Stimulated activated naive B cell treated with anti-CD40 and anti-IgM and Interleukin-4, amounts not matched to agents 10 μg/mL and 1 μg/mL and 100 μg/mL, for 72 hours (primary cell): Measurements from ENCODE around the gene CFAP46.
"Not testable (repeated sequence)": the region's sequence is repeated elsewhere in the genome, so short reads cannot be mapped to it uniquely, and the experiment has no call there.

Source experiments
- ATAC-seq, 2 donors: fragments of 150-1000 bp; cut with Tn5 transposase; replicated peaks; 2 replicates each; pipeline ENCODE4 v1.10.0; 2021; ENCODE audit warnings: moderate library complexity in 1 of 2
- DNase-seq: peaks from one replicate; pipeline ENCODE4 v3.0.0; 2021
- H3K27ac Mint-ChIP-seq: one replicate; pipeline ENCODE4 v1.8.0; 2022; ENCODE audit warnings: mild to moderate bottlenecking, mixed read lengths
- H3K27me3 Mint-ChIP-seq, 2 donors: one replicate each; pipeline ENCODE4 v1.8.0; 2022; ENCODE audit warnings: mixed read lengths in 2 of 2
- H3K36me3 Mint-ChIP-seq, 2 donors: one replicate each; pipeline ENCODE4 v1.8.0; 2022; ENCODE audit warnings: mixed read lengths in 2 of 2, mild to moderate bottlenecking in 1 of 2
- H3K4me1 Mint-ChIP-seq, 2 donors: one replicate each; pipeline ENCODE4 v1.8.0; 2022; ENCODE audit warnings: mixed read lengths in 2 of 2, mild to moderate bottlenecking in 1 of 2
- H3K4me3 Mint-ChIP-seq, 2 donors: one replicate each; pipeline ENCODE4 v1.8.0; 2022; ENCODE audit warnings: mild to moderate bottlenecking in 2 of 2, mixed read lengths in 2 of 2, moderate library complexity in 1 of 2
- H3K9me3 Mint-ChIP-seq, 2 donors: one replicate each; pipeline ENCODE4 v1.8.0; 2022; ENCODE audit warnings: mixed read lengths in 2 of 2, mild to moderate bottlenecking in 1 of 2

Gene CFAP46

DNA sequence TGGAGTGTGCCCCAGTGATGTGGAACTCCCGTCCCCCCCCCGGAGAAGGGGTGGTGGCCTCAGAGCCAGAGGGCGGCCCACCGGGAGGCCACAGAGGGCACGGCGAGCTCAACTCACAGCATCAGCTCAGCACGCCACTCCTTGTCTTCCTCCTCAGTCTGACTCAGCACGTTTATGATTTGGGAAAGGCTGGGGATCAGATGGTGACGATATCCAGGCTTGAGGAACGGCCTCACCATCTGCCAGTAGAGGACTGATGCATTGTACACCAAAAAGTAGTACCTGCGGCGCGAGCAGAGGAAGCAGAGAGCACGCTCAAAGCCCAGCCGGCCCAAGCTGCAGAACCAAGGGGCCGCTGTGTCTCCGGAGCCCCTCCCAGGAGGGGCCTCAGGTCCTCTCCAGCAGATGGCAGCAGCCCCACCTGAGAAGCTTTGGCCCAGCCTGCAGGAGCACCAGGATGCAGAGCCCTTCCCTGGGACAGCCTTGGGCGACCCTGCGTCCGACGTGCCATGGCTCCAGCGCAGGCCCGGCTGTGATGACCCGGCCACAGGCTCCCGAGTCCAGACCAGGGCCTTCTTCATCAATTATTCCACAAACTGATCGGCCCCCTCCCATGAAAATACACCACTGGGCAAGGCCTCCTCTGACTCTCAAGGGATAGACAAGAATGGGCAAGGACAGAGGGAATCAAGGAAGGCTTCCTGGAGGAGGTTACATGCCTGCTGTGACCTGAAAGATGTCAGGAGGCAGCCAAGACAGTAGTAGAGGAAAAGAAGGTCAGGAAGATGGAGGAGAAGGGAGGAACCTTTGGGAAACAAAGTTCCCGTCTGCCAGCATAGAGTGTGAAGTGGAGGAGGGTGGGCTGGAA lies 3.7 kb downstream of the CFAP46 start:
- Mint-ChIP-seq H3K27me3 (peaks cover 37 to 53% of the 10 kb centered on the region in 2 donors), H3K9me3 (no peaks in the 10 kb centered on the region), H3K36me3 (no peaks in the 10 kb centered on the region), H3K4me3 (no peak overlapping the region), H3K4me1 (peaks cover 31 to 47% of the 10 kb centered on the region in 2 donors), H3K27ac (no peak overlapping the region)
- ATAC-seq, result no peak
- no peak for DNase-seq

DNA sequence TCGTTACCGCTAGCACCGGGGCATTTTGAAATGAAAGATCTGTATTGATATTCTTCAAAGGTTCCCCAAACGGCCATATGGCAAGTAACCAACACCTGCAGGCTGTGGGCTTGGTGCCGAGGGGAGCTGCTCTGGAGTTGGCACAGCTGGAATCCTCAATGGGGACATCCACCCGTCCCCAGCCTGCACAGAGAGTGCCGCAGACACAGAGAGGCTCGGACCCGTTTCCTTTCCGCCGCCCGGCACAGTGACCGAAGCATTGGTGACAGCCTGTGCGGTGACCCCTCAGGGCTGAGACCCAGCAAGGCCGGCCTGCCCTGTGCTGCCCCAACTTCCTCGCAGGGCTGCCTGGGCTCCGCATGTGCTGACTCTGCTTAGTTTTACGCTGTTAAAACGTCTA lies 4.5 kb downstream of the CFAP46 start:
- no peak overlapping the region for H3K4me3 Mint-ChIP-seq
- ATAC-seq (no peak), DNase-seq (no peak)
- H3K27me3 Mint-ChIP-seq, result peaks cover 35 to 50% of the 10 kb centered on the region in 2 donors
- peaks cover 30 to 45% of the 10 kb centered on the region in 2 donors for H3K4me1 Mint-ChIP-seq
- H3K27ac Mint-ChIP-seq, result no peak overlapping the region
- H3K36me3 Mint-ChIP-seq, result no peaks in the 10 kb centered on the region
- H3K9me3 Mint-ChIP-seq, result no peaks in the 10 kb centered on the region

- DNase-seq (no peak), ATAC-seq (no peak)
- Mint-ChIP-seq H3K36me3 (peaks cover 0 to 13% of the 10 kb centered on the region in 2 donors), H3K4me3 (no peak overlapping the region), H3K27ac (no peak overlapping the region), H3K27me3 (peaks cover 13 to 21% of the 10 kb centered on the region in 2 donors), H3K9me3 (peaks cover 11 to 13% of the 10 kb centered on the region in 2 donors), H3K4me1 (peaks cover 27 to 36% of the 10 kb centered on the region in 2 donors)
Observed at GRCh38 chr10:132934953-132935352, 7.4 kb downstream of the CFAP46 start.

DNA sequence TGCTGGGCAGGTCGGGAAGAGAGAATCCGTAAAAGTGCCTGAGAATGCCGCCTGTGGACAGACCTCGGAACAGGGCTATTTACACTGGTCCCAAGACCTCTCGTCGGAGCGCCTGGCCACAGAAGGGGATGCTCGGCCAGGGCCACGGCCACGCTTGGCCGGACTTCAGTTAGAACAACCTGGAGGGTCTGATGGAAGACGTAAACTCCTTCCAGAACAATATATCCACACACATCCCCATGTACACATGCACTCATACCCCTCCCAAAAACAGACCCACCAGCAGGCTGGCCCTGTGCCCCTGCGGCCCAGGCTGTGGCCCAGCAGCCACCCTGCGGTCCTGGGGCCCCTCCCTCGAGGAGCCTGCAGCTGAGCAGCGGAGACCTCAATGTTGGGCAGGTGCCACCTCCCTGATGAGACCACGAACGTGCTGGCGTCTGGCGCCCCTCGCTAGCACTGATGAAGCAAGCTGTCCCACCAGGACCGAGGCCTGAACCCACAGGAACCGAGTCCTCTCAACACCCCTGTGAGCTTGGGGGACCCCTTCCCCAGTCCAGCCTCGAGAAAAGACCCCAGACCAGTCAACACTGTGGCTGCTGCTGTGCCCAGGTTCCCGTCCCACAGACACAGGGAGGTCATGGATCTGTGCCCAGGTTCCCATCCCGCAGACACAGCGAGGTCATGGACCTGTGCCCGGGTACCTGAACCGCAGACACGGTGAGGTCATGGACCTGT lies 8.9 kb downstream of the CFAP46 start:
- DNase-seq (no peak), ATAC-seq (no peak)
- no peak overlapping the region for H3K27ac Mint-ChIP-seq
- peaks cover 21 to 31% of the 10 kb centered on the region in 2 donors for H3K4me1 Mint-ChIP-seq
- no peak overlapping the region for H3K4me3 Mint-ChIP-seq
- peaks cover 0 to 13% of the 10 kb centered on the region in 2 donors for H3K36me3 Mint-ChIP-seq
- peaks cover 0 to 6% of the 10 kb centered on the region in 2 donors for H3K27me3 Mint-ChIP-seq
- H3K9me3 Mint-ChIP-seq, result peaks cover 11 to 16% of the 10 kb centered on the region in 2 donors

DNA sequence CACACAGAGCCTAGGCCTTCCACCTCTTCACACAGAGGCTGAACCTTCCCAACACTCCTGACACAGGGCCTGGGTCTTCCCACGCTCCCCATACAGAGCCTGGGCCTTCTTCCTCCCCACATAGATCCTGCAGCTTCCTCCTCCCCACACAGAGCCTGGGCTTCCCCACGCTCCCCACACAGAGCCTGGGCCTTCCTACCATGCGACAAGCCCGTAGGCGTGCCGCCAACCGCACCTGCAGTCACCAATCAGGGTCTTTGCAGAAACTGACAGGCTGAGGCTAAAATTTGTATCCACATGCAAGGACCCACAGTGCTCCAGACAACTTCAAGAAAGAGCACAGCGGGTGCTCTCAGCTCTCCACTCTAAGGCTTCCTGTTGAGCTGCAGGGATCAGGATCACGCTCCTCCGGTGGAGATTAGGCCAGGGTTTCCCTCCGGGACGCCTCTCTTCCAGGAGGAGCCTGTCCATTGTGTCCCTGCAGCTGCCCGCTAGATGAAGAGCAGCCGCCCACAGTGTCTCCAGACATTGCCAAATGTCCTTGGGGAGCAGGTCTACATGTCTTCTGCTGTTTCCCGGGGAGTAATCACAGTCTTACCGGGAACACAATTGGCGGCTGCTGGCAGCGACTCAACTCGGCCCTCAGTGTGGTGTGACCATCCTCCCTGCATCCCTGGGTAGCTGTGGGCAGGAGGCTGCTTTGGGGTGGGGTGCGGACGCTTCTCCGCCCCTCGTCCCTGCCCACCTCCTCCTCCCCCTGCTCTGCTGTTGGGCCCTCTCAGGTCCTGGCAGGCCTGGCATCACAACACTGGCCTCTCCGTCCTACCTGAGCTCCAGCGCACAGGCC lies 9.7 kb downstream of the CFAP46 start:
- Mint-ChIP-seq H3K27ac (peak overlapping the region; percentile 90), H3K4me1 (peaks cover 21 to 28% of the 10 kb centered on the region in 2 donors), H3K9me3 (peaks cover 11 to 16% of the 10 kb centered on the region in 2 donors), H3K4me3 (no peak overlapping the region), H3K36me3 (peaks cover 0 to 13% of the 10 kb centered on the region in 2 donors), H3K27me3 (no peaks in the 10 kb centered on the region)
- ATAC-seq (no peak), DNase-seq (no peak)

DNA sequence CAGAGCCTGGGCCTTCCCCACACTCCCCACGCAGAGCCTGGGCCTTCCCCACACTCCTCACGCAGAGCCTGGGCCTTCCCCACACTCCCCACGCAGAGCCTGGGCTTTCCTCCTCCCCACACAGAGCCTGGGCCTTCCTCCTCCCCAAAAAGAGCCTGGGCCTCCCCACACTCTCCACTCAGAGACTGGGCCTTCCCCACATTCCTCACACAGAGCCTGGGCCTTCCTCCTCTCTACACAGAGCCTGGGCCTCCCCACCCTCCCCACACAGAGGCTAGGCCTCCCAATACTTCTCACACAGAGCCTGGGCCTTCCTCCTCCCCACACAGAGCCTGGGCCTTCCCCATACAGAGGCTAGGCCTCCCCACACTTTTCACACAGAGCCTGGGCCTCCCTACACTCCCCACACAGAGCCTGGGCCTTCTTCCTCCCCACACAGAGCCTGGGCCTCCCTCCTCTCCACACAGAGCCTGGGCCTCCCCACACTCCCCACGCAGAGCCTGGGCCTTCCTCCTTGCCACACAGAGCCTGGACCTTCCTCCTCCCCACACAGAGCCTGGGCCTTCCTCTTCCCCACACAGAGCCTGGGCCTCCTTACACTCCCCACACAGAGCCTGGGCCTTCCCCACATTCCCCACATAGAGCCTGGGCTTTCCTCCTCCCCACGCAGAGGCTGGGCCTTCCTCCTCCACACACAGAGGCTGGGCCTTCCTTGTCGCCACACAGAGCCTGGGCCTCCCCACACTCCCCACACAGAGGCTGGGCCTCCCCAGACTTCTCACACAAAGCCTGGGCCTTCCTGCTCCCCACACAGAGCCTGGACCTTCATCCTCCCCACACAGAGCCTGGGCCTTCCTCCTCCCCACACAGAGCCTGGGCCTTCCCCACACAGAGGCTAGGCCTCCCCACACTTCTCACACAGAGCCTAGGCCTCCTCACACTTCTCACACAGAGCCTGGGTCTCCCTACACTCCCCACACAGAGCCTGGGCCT lies 10.8 kb downstream of the CFAP46 start:
- Mint-ChIP-seq H3K9me3 (peaks cover 11 to 16% of the 10 kb centered on the region in 2 donors), H3K27ac (peak overlapping the region; percentile 90), H3K4me1 (peaks cover 21 to 28% of the 10 kb centered on the region in 2 donors), H3K36me3 (peaks cover 0 to 13% of the 10 kb centered on the region in 2 donors)
- H3K27me3 Mint-ChIP-seq, DNase-seq, H3K4me3 Mint-ChIP-seq: not testable (repeated sequence)
- ATAC-seq, result peak; percentile 45 to 61

GRCh38 chr10:132930701-132931100 lies 11.7 kb downstream of the CFAP46 start:
- DNase-seq (peak; percentile 45), ATAC-seq (peak; percentile 48 to 51)
- H3K36me3 Mint-ChIP-seq, result peaks cover 0 to 13% of the 10 kb centered on the region in 2 donors
- not testable (repeated sequence) for H3K27me3 Mint-ChIP-seq, H3K4me3 Mint-ChIP-seq
- peak overlapping the region; percentile 59 for H3K27ac Mint-ChIP-seq
- H3K4me1 Mint-ChIP-seq, result peaks cover 21 to 28% of the 10 kb centered on the region in 2 donors
- H3K9me3 Mint-ChIP-seq, result peaks cover 11 to 16% of the 10 kb centered on the region in 2 donors

- DNase-seq (peak; percentile 41), ATAC-seq (peak; percentile 71 to 74)
- peak overlapping the region; percentile 95 for H3K27ac Mint-ChIP-seq
- H3K36me3 Mint-ChIP-seq, result peaks cover 0 to 13% of the 10 kb centered on the region in 2 donors
- H3K9me3 Mint-ChIP-seq, result peaks cover 11 to 16% of the 10 kb centered on the region in 2 donors
- H3K4me1 Mint-ChIP-seq, result peaks cover 21 to 28% of the 10 kb centered on the region in 2 donors
- peak overlapping the region; percentile 35 to 55 for H3K4me3 Mint-ChIP-seq
- peaks cover 0 to 9% of the 10 kb centered on the region in 2 donors for H3K27me3 Mint-ChIP-seq
Observed at GRCh38 chr10:132929953-132930548, 12.3 kb downstream of the CFAP46 start.

- ATAC-seq (no peak), DNase-seq (no peak)
- peaks cover 11 to 16% of the 10 kb centered on the region in 2 donors for H3K9me3 Mint-ChIP-seq
- H3K27me3 Mint-ChIP-seq, result peaks cover 0 to 15% of the 10 kb centered on the region in 2 donors
- no peak overlapping the region for H3K27ac Mint-ChIP-seq
- peaks cover 0 to 13% of the 10 kb centered on the region in 2 donors for H3K36me3 Mint-ChIP-seq
- H3K4me1 Mint-ChIP-seq, result peaks cover 21 to 28% of the 10 kb centered on the region in 2 donors
- no peak overlapping the region for H3K4me3 Mint-ChIP-seq
Observed at GRCh38 chr10:132929480-132929879, 12.9 kb downstream of the CFAP46 start.

DNA sequence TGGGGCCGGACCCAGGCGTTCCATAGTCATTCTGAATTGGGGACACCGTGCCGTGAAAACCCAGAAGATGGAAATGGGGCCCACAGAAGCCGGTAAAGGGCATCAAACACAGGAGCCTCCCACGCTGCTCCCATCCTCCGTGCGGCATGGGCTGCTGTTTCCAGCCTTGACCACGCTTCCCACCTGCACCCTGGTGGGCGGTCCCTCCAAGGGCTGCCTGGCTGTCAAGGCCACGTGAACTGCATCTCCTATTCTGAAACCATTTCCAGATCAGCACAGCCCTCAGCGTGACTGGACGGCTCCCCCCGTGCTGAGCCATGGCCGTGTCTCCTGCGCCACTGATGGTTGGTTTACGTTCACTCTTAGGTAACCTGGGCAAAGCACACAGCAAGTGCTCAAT lies 14.1 kb downstream of the CFAP46 start:
- ATAC-seq (no peak), DNase-seq (no peak)
- H3K27me3 Mint-ChIP-seq, result peaks cover 8 to 20% of the 10 kb centered on the region in 2 donors
- H3K9me3 Mint-ChIP-seq, result peaks cover 11 to 16% of the 10 kb centered on the region in 2 donors
- H3K27ac Mint-ChIP-seq, result peak overlapping the region; percentile 28
- no peak overlapping the region for H3K4me3 Mint-ChIP-seq
- peaks cover 21 to 28% of the 10 kb centered on the region in 2 donors for H3K4me1 Mint-ChIP-seq
- peaks cover 0 to 13% of the 10 kb centered on the region in 2 donors for H3K36me3 Mint-ChIP-seq

GRCh38 chr10:132927824-132928223 lies 14.5 kb downstream of the CFAP46 start:
- H3K9me3 Mint-ChIP-seq, result peaks cover 11 to 16% of the 10 kb centered on the region in 2 donors
- peaks cover 8 to 20% of the 10 kb centered on the region in 2 donors for H3K27me3 Mint-ChIP-seq
- ATAC-seq, result no peak
- DNase-seq, result no peak
- no peak overlapping the region for H3K4me3 Mint-ChIP-seq
- H3K4me1 Mint-ChIP-seq, result peaks cover 21 to 28% of the 10 kb centered on the region in 2 donors
- H3K27ac Mint-ChIP-seq, result no peak overlapping the region
- H3K36me3 Mint-ChIP-seq, result peaks cover 0 to 13% of the 10 kb centered on the region in 2 donors

DNA sequence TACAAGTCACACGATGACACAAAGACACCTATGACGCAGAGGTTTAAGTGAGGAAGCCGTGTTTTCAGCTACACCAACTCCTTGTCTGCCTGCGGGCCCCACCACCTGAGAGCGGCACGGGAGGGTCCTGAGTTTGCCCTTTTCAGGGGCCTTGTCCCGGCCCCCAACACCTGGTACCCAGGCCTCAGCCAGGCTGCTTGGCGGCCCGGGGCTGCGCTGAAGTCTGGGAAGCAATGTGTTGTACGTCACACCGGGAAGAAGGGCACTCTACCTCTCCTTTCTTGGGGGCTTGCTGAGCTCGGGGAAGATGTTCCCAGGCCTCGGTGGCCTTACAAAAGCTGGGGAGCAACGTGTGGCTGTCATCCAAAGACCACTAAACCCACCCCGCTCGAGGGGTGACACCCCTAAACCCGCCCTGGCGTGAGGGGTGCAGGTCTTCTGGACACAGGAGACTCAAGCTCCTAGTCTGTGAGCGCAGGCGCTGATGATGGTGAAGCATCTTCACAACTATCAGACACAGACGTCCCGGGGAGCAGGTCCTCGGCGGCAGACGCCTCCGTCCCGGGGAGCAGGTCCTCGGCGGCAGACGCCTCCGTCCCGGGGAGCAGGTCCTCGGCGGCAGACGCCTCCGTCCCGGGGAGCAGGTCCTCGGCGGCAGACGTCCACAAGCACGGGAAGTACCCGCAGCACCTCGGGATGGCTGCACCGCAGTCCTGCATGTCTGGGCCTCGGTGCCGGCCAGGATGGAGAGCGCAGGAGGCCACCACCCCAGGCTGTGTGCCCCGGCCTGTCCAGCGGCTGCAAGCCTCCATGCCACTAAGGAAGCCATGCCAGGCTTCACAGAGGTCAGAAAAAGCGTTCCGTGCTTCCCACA lies 15.4 kb downstream of the CFAP46 start:
- Mint-ChIP-seq H3K36me3 (peaks cover 0 to 6% of the 10 kb centered on the region in 2 donors), H3K4me1 (peaks cover 15 to 20% of the 10 kb centered on the region in 2 donors), H3K27ac (no peak overlapping the region), H3K27me3 (peaks cover 8 to 20% of the 10 kb centered on the region in 2 donors), H3K4me3 (no peak overlapping the region), H3K9me3 (peaks cover 5 to 15% of the 10 kb centered on the region in 2 donors)
- ATAC-seq, result no peak
- DNase-seq, result no peak
